GM21825 (cell line): Measurements from ENCODE around the gene CCR5AS.
A peak's percentile ranks its signal among the peaks of the same experiment; 100 is the strongest.

Experiments used
- ATAC-seq: cut with Tn5 transposase; IDR thresholded peaks from one replicate; pipeline ENCODE4 v1.9.1; 2021; ENCODE audit warnings: mild to moderate bottlenecking, moderate library complexity; ENCODE audit not compliant: unreplicated experiment

The CCR5AS gene

GRCh38 chr3:46321461-46322104 lies 85.3 kb downstream of the CCR5AS start:
- ATAC-seq: peak; percentile 57

- ATAC-seq: no peak
These were observed 88.5 kb downstream of the CCR5AS start for GRCh38 chr3:46318207-46318927.

DNA sequence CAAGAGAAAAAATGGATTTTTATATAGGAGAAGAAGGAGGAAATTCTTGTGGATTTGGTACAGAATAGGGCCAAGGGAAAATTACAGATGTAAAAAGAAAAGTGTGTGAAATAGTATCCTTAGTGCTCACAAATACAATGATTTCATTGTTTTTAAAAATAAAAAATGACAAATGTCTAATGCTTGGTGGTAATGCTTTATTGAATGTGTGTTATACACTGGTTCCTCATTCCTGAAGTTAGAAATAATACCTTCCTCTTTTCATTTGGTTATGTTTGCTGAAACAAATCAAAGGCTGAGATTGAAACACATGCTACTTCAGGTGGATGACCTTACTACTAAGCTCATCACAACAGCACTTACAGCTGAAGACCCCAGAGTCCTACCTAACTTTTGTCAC lies 90.7 kb downstream of the CCR5AS start:
- ATAC-seq: no peak

- ATAC-seq: no peak
These were observed 92.3 kb downstream of the CCR5AS start for GRCh38 chr3:46314517-46314916.
